GM23338 (cell line): ENCODE results near the gene EFNA4. TPM values are rescaled to one million over a fixed set of nuclear protein-coding genes. Genes with fewer than 3 reads are reported as not detected.

Source experiments
- ATAC-seq: fragments of 200-7000 bp; cut with Tn5 transposase; 3 replicates; pipeline ENCODE4 v1.9.1; 2020
- DNase-seq: peaks from one replicate; pipeline ENCODE4 v3.0.0-alpha.2; 2015; ENCODE audit warnings: low spot score
- H2AFZ ChIP-seq: fragments of 200-600 bp; sonication (generic); 2 replicates; pipeline ENCODE4 v1.8.0; 2016; ENCODE audit warnings: antibody characterized with exemption, mild to moderate bottlenecking, moderate library complexity
- H3F3A ChIP-seq: fragments of 200-600 bp; sonication (generic); replicated peaks from 2 replicates; pipeline ENCODE4 v1.8.0; 2017; ENCODE audit warnings: antibody characterized with exemption, mixed run types, low read depth
- H3K27ac ChIP-seq: fragments of 200-600 bp; sonication (generic); 2 replicates; pipeline ENCODE4 v1.6.1; 2016; ENCODE audit warnings: low read depth
- H3K27me3 ChIP-seq: fragments of 200-600 bp; sonication (generic); 2 replicates; pipeline ENCODE4 v1.8.0; 2016; ENCODE audit warnings: mild to moderate bottlenecking, mixed run types, moderate library complexity; ENCODE audit not compliant: insufficient read depth
- H3K36me3 ChIP-seq: fragments of 200-600 bp; sonication (generic); 2 replicates; pipeline ENCODE4 v1.8.0; 2016; ENCODE audit warnings: mild to moderate bottlenecking; ENCODE audit not compliant: insufficient read depth
- H3K4me1 ChIP-seq: fragments of 200-600 bp; sonication (generic); 2 replicates; pipeline ENCODE4 v1.8.0; 2016; ENCODE audit warnings: mild to moderate bottlenecking, moderate library complexity; ENCODE audit not compliant: insufficient read depth
- H3K4me2 ChIP-seq: fragments of 200-600 bp; sonication (generic); 2 replicates; pipeline ENCODE4 v1.7.1; 2017; ENCODE audit warnings: mixed run types
- H3K4me3 ChIP-seq: fragments of 200-600 bp; sonication (generic); 2 replicates; pipeline ENCODE4 v1.6.1; 2016; ENCODE audit warnings: mixed run types
- H3K79me2 ChIP-seq: fragments of 200-600 bp; sonication (generic); replicated peaks from 2 replicates; pipeline ENCODE4 v1.8.0; 2017; ENCODE audit warnings: mild to moderate bottlenecking; ENCODE audit not compliant: insufficient read depth
- H3K9me2 ChIP-seq: fragments of 200-600 bp; sonication (generic); 2 replicates; pipeline ENCODE4 v1.8.0; 2017; ENCODE audit not compliant: insufficient read depth
- H4K20me1 ChIP-seq: fragments of 200-600 bp; sonication (generic); replicated peaks from 2 replicates; pipeline ENCODE4 v1.8.0; 2017; ENCODE audit warnings: mild to moderate bottlenecking; ENCODE audit not compliant: insufficient read depth
- H3K27ac Mint-ChIP-seq: 2 replicates; pipeline ENCODE4 v1.8.0; 2020; ENCODE audit warnings: inconsistent platforms, mild to moderate bottlenecking, moderate library complexity, mixed read lengths
- H3K27me3 Mint-ChIP-seq: 3 replicates; pipeline ENCODE4 v1.8.0; 2022; ENCODE audit warnings: low read depth, mild to moderate bottlenecking, moderate library complexity, mixed read lengths, inconsistent platforms; ENCODE audit not compliant: insufficient read depth, poor library complexity
- H3K36me3 Mint-ChIP-seq: 3 replicates; pipeline ENCODE4 v1.8.0; 2021; ENCODE audit warnings: low read depth, mild to moderate bottlenecking, inconsistent platforms, moderate library complexity, mixed read lengths
- H3K4me1 Mint-ChIP-seq: 3 replicates; pipeline ENCODE4 v1.8.0; 2020; ENCODE audit warnings: mild to moderate bottlenecking, inconsistent platforms, mixed read lengths
- H3K4me3 Mint-ChIP-seq: 3 replicates; pipeline ENCODE4 v1.8.0; 2021; ENCODE audit warnings: moderate library complexity, mild to moderate bottlenecking, inconsistent platforms, mixed read lengths
- H3K9me3 Mint-ChIP-seq: 3 replicates; pipeline ENCODE4 v1.8.0; 2020; ENCODE audit warnings: moderate library complexity, mild to moderate bottlenecking, inconsistent platforms, mixed read lengths
- CREB1 ChIP-seq: fragments of 250-450 bp; sonication (Bioruptor Pico); IDR thresholded peaks from 2 replicates; pipeline ENCODE4 v1.5.0; 2020; ENCODE audit warnings: low read depth, mild to moderate bottlenecking, moderate library complexity
- EZH2 ChIP-seq: fragments of 200-600 bp; sonication (generic); IDR thresholded peaks from one replicate; pipeline ENCODE4 v1.8.0; 2017; ENCODE audit warnings: antibody characterized with exemption, mild to moderate bottlenecking, low read depth; ENCODE audit not compliant: unreplicated experiment
- EZH2phosphoT487 ChIP-seq: fragments of 200-600 bp; sonication (generic); IDR thresholded peaks from one replicate; pipeline ENCODE4 v1.8.1; 2018; ENCODE audit warnings: antibody characterized with exemption; ENCODE audit not compliant: unreplicated experiment
- JUNB ChIP-seq: IDR thresholded peaks from one replicate; pipeline ENCODE4 v1.6.1; 2016; ENCODE audit warnings: antibody characterized with exemption; ENCODE audit not compliant: unreplicated experiment
- NANOG ChIP-seq: IDR thresholded peaks from 2 replicates; pipeline ENCODE4 v1.6.1; 2016; ENCODE audit warnings: antibody characterized with exemption, borderline replicate concordance
- POLR2AphosphoS5 ChIP-seq: IDR thresholded peaks from 2 replicates; pipeline ENCODE4 v1.6.1; 2016; ENCODE audit warnings: antibody characterized with exemption, low read depth
- STAT1 ChIP-seq: IDR thresholded peaks from one replicate; pipeline ENCODE4 v1.6.1; 2016; ENCODE audit warnings: antibody characterized with exemption; ENCODE audit not compliant: unreplicated experiment
- ZNF114 ChIP-seq: fragments of 250-450 bp; sonication (Bioruptor Pico); IDR thresholded peaks from 2 replicates; pipeline ENCODE4 v1.5.0; 2020; ENCODE audit warnings: mild to moderate bottlenecking, moderate library complexity
- polyA plus RNA-seq: library from polyadenylated mRNA; unstranded; fragments of >200 nt; fragmentation: Nextera tagmentation; extraction: Ambion mirVana; gene quantifications from 2 replicates; pipeline ENCODE4 v1.2.1, GENCODE V29; 2016
- total RNA-seq: library from RNA; depleted of rRNA; stranded (reverse); fragments of >200 nt; shearing (Covaris generic); gene quantifications from 2 replicates; pipeline ENCODE4 v1.2.3, GENCODE V29; 2014
- TF ChIP-seq, protein P1 (sequence below): IDR thresholded peaks from one replicate; pipeline ENCODE4 v1.6.1; 2018; ENCODE audit warnings: antibody characterized with exemption; ENCODE audit not compliant: unreplicated experiment
- TF ChIP-seq, protein P2 (sequence below): IDR thresholded peaks from 2 replicates; pipeline ENCODE4 v1.6.1; 2016; ENCODE audit warnings: antibody characterized with exemption
- TF ChIP-seq, protein P3 (sequence below), 2 experiments: fragments of 200-600 bp in 1 of 2; sonication (generic) in 1 of 2; conservative IDR thresholded peaks; 2 replicates each; pipeline versions ENCODE4 v1.5.1 to v1.6.1; 2016 to 2017; ENCODE audit warnings: antibody characterized with exemption in 2 of 2, low read depth in 2 of 2, mild to moderate bottlenecking in 2 of 2, moderate library complexity in 1 of 2

The EFNA4 gene
- total and polyA plus RNA-seq, 2 experiments from 2014 or later, result 11.1 to 22.9 TPM

DNA sequence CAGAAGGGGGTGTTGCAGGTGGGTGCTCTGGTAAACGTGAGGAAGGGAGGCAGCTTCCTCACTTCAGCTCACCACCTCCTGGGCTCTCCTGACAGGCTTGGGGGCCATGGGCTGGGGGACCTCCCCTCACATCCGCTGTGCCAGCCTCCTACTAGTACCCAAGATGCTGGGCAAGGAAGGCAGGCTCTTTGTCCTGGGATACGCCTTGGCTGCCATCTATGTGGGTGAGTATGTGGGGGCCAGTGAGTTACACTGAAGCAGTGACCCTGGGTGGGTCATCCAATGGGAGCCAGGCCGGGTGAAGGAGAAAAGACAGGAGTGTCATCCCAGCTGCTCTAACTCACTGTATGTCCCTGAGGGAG, 24.3 kb upstream of the EFNA4 start (continued):
- TF ChIP-seq, protein P1, sequence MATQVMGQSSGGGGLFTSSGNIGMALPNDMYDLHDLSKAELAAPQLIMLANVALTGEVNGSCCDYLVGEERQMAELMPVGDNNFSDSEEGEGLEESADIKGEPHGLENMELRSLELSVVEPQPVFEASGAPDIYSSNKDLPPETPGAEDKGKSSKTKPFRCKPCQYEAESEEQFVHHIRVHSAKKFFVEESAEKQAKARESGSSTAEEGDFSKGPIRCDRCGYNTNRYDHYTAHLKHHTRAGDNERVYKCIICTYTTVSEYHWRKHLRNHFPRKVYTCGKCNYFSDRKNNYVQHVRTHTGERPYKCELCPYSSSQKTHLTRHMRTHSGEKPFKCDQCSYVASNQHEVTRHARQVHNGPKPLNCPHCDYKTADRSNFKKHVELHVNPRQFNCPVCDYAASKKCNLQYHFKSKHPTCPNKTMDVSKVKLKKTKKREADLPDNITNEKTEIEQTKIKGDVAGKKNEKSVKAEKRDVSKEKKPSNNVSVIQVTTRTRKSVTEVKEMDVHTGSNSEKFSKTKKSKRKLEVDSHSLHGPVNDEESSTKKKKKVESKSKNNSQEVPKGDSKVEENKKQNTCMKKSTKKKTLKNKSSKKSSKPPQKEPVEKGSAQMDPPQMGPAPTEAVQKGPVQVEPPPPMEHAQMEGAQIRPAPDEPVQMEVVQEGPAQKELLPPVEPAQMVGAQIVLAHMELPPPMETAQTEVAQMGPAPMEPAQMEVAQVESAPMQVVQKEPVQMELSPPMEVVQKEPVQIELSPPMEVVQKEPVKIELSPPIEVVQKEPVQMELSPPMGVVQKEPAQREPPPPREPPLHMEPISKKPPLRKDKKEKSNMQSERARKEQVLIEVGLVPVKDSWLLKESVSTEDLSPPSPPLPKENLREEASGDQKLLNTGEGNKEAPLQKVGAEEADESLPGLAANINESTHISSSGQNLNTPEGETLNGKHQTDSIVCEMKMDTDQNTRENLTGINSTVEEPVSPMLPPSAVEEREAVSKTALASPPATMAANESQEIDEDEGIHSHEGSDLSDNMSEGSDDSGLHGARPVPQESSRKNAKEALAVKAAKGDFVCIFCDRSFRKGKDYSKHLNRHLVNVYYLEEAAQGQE, result no peak
- no peak for TF ChIP-seq EZH2phosphoT487
- TF ChIP-seq JUNB, result no peak
- TF ChIP-seq NANOG, result no peak
- no peak for TF ChIP-seq POLR2AphosphoS5
- no peak for TF ChIP-seq EZH2
- TF ChIP-seq, protein P2, sequence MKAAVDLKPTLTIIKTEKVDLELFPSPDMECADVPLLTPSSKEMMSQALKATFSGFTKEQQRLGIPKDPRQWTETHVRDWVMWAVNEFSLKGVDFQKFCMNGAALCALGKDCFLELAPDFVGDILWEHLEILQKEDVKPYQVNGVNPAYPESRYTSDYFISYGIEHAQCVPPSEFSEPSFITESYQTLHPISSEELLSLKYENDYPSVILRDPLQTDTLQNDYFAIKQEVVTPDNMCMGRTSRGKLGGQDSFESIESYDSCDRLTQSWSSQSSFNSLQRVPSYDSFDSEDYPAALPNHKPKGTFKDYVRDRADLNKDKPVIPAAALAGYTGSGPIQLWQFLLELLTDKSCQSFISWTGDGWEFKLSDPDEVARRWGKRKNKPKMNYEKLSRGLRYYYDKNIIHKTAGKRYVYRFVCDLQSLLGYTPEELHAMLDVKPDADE, result no peak

DNA sequence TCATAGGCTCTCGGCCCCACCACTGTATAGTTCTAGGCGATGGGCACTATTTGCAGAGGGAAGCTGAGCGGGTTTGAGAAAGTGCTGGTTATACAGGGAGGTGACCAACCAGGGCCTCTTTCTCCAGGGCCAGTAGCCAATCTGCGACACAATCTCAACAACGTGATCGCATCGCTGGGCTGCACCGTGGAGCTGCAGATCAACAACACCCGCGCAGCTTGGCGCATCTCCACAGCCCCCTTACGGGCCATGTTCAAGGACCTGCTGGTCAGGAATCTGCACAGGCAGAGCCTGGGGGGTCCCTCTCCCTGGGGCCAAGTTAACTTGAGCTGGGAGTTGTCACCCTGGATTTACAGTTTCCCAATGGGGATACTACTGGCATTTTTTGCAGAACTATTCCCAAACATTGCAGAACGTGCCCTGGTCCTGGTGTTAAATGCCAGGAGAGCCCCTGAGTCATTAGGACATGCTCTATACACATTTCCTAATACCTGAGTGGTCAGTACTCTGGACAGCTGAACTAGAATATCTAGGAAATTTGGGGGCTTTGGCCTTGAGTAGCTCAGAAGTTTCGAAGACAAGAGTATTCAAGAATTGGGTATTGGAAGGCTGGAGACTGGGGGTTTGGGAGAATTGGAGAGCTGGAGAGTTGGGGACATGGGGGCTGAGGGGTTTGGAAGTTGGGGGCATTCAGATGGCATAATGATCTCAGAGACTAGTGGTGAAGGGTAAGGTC, 23.0 kb upstream of the EFNA4 start:
- no peak overlapping the region for H2AFZ ChIP-seq
- H3K27me3 ChIP-seq, result no peaks in the 10 kb centered on the region
- H3K9me3 Mint-ChIP-seq, result no peaks in the 10 kb centered on the region
- TF ChIP-seq JUNB (no peak), ZNF114 (CRISPR knock-in tag) (no peak), POLR2AphosphoS5 (no peak), CREB1 (CRISPR knock-in tag) (no peak), STAT1 (no peak)
- TF ChIP-seq, protein P3, sequence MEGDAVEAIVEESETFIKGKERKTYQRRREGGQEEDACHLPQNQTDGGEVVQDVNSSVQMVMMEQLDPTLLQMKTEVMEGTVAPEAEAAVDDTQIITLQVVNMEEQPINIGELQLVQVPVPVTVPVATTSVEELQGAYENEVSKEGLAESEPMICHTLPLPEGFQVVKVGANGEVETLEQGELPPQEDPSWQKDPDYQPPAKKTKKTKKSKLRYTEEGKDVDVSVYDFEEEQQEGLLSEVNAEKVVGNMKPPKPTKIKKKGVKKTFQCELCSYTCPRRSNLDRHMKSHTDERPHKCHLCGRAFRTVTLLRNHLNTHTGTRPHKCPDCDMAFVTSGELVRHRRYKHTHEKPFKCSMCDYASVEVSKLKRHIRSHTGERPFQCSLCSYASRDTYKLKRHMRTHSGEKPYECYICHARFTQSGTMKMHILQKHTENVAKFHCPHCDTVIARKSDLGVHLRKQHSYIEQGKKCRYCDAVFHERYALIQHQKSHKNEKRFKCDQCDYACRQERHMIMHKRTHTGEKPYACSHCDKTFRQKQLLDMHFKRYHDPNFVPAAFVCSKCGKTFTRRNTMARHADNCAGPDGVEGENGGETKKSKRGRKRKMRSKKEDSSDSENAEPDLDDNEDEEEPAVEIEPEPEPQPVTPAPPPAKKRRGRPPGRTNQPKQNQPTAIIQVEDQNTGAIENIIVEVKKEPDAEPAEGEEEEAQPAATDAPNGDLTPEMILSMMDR (conservative IDR thresholded peaks at IDR 0.05; ENCODE audit: low read depth in 2 of 2), result no peak
- TF ChIP-seq, protein P2, result no peak
- 0 out of 2 replicates have a peak, but pooled peaks cover 3% of the 10 kb centered on the region for H3F3A ChIP-seq
- H3K27ac ChIP-seq, result no peak overlapping the region
- H3K4me1 ChIP-seq, result no peaks in the 10 kb centered on the region
- no peak overlapping the region for H3K4me3 Mint-ChIP-seq
- no peak overlapping the region for H3K27ac Mint-ChIP-seq
- no peaks in the 10 kb centered on the region for H3K9me2 ChIP-seq
- DNase-seq, result no peak
- ATAC-seq, result no peak
- no peaks in the 10 kb centered on the region for H4K20me1 ChIP-seq
- no peaks in the 10 kb centered on the region for H3K36me3 Mint-ChIP-seq
- no peak overlapping the region for H3K4me3 ChIP-seq
- no peaks in the 10 kb centered on the region for H3K79me2 ChIP-seq
- peaks cover 11% of the 10 kb centered on the region for H3K4me1 Mint-ChIP-seq
- no peaks in the 10 kb centered on the region for H3K36me3 ChIP-seq
- no peak overlapping the region for H3K4me2 ChIP-seq
- peaks cover 15% of the 10 kb centered on the region for H3K27me3 Mint-ChIP-seq
